ENCODE results near the gene SHCBP1L. TPM values are rescaled to one million over a fixed set of nuclear protein-coding genes. Genes with fewer than 3 reads are reported as not detected.
"Not testable (repeated sequence)": the region's sequence is repeated elsewhere in the genome, so short reads cannot be mapped to it uniquely, and the experiment has no call there.

Gene SHCBP1L
- total RNA-seq, 2 donors from 2014 or later = not detected

DNA sequence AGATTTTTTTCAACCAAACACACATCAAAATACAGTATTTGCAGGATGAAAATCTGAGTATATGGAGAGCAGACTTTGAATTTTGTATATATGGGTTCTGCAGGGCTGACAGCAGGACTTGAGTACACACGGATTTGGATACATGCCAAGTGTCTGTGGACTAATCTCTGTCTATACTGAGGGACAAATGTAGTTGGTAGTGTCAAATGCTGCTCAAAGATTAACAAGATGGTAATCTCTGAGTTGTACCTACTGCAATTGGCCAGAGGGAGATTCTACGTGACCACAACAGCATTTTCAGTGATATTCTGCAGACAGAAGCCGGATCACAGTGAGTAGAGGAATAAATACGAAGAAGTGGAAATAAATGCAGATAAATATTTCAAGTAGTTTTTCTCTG, 43.4 kb downstream of the SHCBP1L start:
- H3K9me3 Mint-ChIP-seq = peaks cover 32% of the 10 kb centered on the region
- Histone ChIP-seq H3K9me3 (ENCODE audit: control insufficient read depth, low read length) (peaks cover 44% of the 10 kb centered on the region), H3K27me3 (ENCODE audit: control insufficient read depth, insufficient read depth, low read length, poor library complexity, severe bottlenecking) (no peaks in the 10 kb centered on the region), H3K4me3 (ENCODE audit: low read length) (no peak overlapping the region), H3K4me1 (ENCODE audit: control insufficient read depth, insufficient read depth, low read length) (no peaks in the 10 kb centered on the region), H3K36me3 (ENCODE audit: control insufficient read depth, insufficient read depth, low read length) (no peaks in the 10 kb centered on the region), H3K9ac (ENCODE audit: extremely low read depth, low read length, poor library complexity, severe bottlenecking) (no peak overlapping the region), H3K27ac (ENCODE audit: low read depth, low read length) (no peak overlapping the region)
- H3K4me1 Mint-ChIP-seq = peaks cover 10% of the 10 kb centered on the region
- 82 to 90% methylated on average over 4 of the region's 4 CpGs for WGBS, 2 experiments (ENCODE audit: insufficient coverage in 1 of 2, insufficient read length in 1 of 2)
- H3K27me3 Mint-ChIP-seq (ENCODE audit: insufficient read depth) = no peaks in the 10 kb centered on the region
- no peak overlapping the region for H3K27ac Mint-ChIP-seq
- TF ChIP-seq CTCF (conservative IDR thresholded peaks at IDR 0.05) = no peak
- DNase-seq = no peak
- peaks cover 8% of the 10 kb centered on the region for H3K36me3 Mint-ChIP-seq (ENCODE audit: low read depth)
- no peak overlapping the region for H3K4me3 Mint-ChIP-seq

- Mint-ChIP-seq H3K36me3 (ENCODE audit: low read depth) (no peaks in the 10 kb centered on the region), H3K27ac (no peak overlapping the region), H3K27me3 (ENCODE audit: insufficient read depth) (no peaks in the 10 kb centered on the region), H3K4me1 (peaks cover 7% of the 10 kb centered on the region), H3K9me3 (peaks cover 2% of the 10 kb centered on the region), H3K4me3 (no peak overlapping the region)
- Histone ChIP-seq H3K27ac (ENCODE audit: low read depth, low read length) (no peak overlapping the region), H3K27me3 (ENCODE audit: control insufficient read depth, insufficient read depth, low read length, poor library complexity, severe bottlenecking) (no peaks in the 10 kb centered on the region), H3K36me3 (ENCODE audit: control insufficient read depth, insufficient read depth, low read length) (no peaks in the 10 kb centered on the region), H3K4me1 (ENCODE audit: control insufficient read depth, insufficient read depth, low read length) (no peaks in the 10 kb centered on the region), H3K4me3 (ENCODE audit: low read length) (no peak overlapping the region), H3K9ac (ENCODE audit: extremely low read depth, low read length, poor library complexity, severe bottlenecking) (no peak overlapping the region), H3K9me3 (ENCODE audit: control insufficient read depth, low read length) (peaks cover 3% of the 10 kb centered on the region)
- WGBS, 2 experiments (ENCODE audit: insufficient coverage in 1 of 2, insufficient read length in 1 of 2) = 100% methylated on average over 1 of the region's 2 CpGs
- no peak for DNase-seq
- no peak for TF ChIP-seq CTCF (conservative IDR thresholded peaks at IDR 0.05)
These were observed 47.6 kb downstream of the SHCBP1L start for GRCh38 chr1:182905321-182905720.

GRCh38 chr1:182901946-182902345, 51.0 kb downstream of the SHCBP1L start:
- not testable (repeated sequence) for H3K27me3 ChIP-seq (ENCODE audit: control insufficient read depth, insufficient read depth, low read length, poor library complexity, severe bottlenecking); H3K9me3 Mint-ChIP-seq; H3K4me1 ChIP-seq (ENCODE audit: control insufficient read depth, insufficient read depth, low read length); H3K4me3 Mint-ChIP-seq; H3K4me3 ChIP-seq (ENCODE audit: low read length); DNase-seq; H3K36me3 ChIP-seq (ENCODE audit: control insufficient read depth, insufficient read depth, low read length); H3K27ac ChIP-seq (ENCODE audit: low read depth, low read length); H3K27ac Mint-ChIP-seq; H3K9me3 ChIP-seq (ENCODE audit: control insufficient read depth, low read length); H3K36me3 Mint-ChIP-seq (ENCODE audit: low read depth); H3K4me1 Mint-ChIP-seq; H3K27me3 Mint-ChIP-seq (ENCODE audit: insufficient read depth); H3K9ac ChIP-seq (ENCODE audit: extremely low read depth, low read length, poor library complexity, severe bottlenecking)
- WGBS, 2 experiments (ENCODE audit: insufficient coverage in 1 of 2, insufficient read length in 1 of 2) = 85 to 94% methylated on average over 5 of the region's 5 CpGs

DNA sequence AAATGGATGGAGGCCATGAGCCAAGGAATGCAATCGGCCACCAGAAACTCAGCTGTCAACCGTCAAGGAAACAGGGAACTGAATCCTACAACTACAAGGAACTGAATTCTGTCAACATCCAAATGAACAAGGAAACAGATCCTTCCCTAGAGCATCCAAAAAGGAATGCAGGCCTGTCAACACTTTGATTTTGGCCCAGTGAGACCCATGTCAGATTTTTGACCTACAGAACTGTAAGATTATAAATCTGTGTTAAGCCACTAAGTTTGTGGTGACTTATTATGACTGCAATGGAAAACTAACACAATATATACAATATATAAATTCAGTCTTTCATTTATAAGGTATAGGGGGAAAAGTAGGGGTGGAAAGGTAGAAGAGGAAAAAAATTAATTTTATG, 55.3 kb downstream of the SHCBP1L start:
- H3K4me1 ChIP-seq (ENCODE audit: control insufficient read depth, insufficient read depth, low read length) = no peaks in the 10 kb centered on the region
- H3K36me3 Mint-ChIP-seq (ENCODE audit: low read depth) = no peaks in the 10 kb centered on the region
- no peak overlapping the region for H3K27ac ChIP-seq (ENCODE audit: low read depth, low read length)
- no peak for DNase-seq
- no peak for TF ChIP-seq CTCF (conservative IDR thresholded peaks at IDR 0.05)
- H3K27me3 ChIP-seq (ENCODE audit: control insufficient read depth, insufficient read depth, low read length, poor library complexity, severe bottlenecking) = no peaks in the 10 kb centered on the region
- H3K4me3 ChIP-seq (ENCODE audit: low read length) = no peak overlapping the region
- H3K9me3 ChIP-seq (ENCODE audit: control insufficient read depth, low read length) = no peaks in the 10 kb centered on the region
- H3K9ac ChIP-seq (ENCODE audit: extremely low read depth, low read length, poor library complexity, severe bottlenecking) = no peak overlapping the region
- H3K27ac Mint-ChIP-seq = no peak overlapping the region
- H3K36me3 ChIP-seq (ENCODE audit: control insufficient read depth, insufficient read depth, low read length) = no peaks in the 10 kb centered on the region
- no peaks in the 10 kb centered on the region for H3K4me1 Mint-ChIP-seq
- no peaks in the 10 kb centered on the region for H3K27me3 Mint-ChIP-seq (ENCODE audit: insufficient read depth)
- H3K9me3 Mint-ChIP-seq = peaks cover 8% of the 10 kb centered on the region
- no peak overlapping the region for H3K4me3 Mint-ChIP-seq
- 93 to 100% methylated on average over 2 of the region's 2 CpGs for WGBS, 2 experiments (ENCODE audit: insufficient coverage in 1 of 2, insufficient read length in 1 of 2)
